HG03025 (cell line): ENCODE results near the gene CPSF4L.
A peak's percentile ranks its signal among the peaks of the same experiment; 100 is the strongest.

Experiments used
- ATAC-seq: cut with Tn5 transposase; IDR thresholded peaks from one replicate; pipeline ENCODE4 v1.9.1; 2021; ENCODE audit warnings: mild to moderate bottlenecking, moderate library complexity; ENCODE audit not compliant: unreplicated experiment, low FRiP score

Gene CPSF4L

DNA sequence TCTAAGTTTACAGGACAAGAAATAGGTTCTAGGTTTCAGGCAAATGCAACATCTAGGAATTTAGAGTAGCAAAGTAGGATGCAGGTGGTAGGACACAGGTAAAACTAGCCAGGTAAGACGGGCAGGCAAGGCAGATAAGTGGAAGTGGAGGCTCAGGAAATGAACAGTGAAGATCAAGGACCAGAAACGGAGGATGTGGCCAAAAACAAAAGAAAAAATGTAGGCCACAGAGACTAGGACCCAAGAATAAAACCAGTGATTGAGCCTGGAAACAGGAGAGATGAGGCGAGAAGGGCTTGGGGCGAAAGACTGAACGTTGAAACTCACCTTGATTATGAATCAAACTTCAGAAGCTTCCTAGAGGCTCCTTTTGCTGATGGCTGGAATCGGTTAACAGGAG is 24.0 kb downstream of the CPSF4L start:
- ATAC-seq: no peak

DNA sequence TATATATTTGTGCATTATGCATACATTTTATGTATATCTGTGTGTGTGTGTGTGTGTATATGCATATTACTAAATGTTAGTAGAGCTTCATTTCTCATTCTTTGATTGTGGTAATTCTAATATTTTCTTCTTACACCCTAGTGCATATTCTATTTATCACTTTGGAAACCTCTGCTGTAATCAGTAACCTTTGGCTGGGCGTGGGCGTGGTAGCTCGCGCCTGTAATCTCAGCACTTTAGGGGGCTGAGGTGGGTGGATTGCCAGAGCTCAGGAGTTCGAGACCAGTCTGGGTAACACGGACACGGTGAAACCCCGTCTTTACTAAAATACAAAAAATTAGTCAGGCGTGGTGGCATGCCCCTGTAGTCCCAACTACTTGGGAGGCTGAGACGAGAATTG is 26.9 kb downstream of the CPSF4L start:
- no peak for ATAC-seq

DNA sequence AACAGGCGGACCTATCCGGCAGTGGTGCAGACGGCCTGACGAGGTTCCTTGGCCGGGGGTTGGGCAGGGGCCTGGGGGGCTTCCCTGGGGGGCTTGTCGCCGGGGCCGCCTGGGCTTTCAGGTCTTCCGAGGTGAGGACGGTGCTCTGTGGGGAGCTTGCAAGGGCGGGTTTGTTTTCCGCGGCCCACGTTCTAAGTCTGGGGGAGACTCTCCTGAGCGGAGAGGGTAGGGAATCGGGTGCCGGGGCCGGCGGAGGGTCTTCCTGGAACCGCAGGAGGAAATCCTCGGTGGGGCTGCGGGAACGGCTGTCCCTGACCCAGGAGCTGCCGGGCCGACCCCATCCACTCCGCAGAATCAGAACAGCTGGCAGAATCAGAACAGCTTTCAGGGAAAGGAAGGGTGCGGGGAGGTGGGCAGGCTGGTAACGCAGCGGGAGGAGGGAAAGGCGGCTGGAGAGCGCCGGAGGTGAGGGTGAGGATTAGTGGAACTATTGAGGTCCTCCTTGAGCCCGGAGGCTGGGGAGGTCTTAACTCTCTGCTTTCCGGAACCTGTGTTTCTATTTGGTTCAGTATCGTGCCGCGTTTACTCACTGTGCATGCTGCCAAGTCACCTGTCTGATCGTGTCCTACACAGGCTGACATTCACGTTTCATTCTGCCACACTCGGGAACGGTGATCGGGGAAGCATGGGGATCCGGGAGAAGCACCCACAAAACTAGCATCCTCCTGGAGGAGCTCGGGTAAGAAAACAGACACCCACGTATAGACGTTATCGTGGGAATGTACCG is 28.9 kb downstream of the CPSF4L start:
- peak; percentile 24 for ATAC-seq

DNA sequence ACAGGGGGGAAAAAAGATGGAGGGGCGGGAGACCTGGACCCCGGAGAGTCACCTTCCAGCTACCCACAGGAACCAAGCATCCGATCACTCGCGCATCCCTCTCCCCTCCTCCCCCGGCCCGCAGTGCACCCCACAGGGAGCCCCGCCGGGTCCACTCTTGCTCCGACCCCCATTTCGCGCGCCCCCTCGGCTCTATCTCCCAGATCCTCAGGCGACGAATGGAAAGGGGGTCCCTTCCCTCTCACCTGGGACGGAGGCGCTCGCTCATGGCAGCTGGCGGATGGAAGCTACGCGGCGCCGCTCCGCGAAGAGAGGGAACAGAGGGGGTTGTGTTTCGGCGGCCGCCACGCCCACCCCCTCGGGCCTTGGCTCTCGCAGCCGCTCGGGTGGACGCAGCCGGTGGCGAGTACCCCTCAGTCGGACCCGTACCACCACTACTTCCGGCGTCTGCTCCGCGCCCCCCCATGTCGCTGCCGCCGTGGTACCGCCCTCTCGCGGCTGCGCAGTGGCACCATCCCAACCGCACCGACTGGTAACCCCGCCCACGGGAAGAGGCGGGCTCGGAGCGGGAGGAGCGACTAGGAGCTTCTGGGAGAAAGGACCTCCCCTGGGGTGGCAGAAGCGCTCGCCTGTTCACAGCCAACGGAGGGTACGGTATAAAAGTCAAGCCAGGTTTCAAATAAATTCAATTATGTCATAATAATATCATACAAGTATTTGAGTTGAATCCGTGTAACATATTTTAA is 29.7 kb downstream of the CPSF4L start:
- peak; percentile 83 for ATAC-seq

DNA sequence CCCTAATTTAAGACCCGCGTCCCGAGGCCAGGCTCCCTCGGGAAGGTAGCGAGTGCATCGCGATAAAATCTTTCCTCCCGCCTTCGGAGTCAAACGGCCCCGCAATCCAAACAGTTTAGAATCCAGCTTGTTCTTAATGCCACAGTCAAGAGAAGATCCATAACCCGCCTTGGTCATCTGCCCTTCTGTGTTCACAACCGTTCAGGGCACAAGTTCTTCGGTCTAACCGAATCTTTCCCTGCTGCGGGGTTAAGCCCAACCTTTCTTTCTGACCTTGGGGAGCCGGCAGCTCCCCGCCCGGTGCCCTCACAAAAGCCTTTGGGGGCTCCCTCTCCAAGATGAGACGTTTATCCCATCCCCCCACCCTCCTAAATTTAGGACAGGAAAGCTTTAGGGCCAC is 30.3 kb downstream of the CPSF4L start:
- no peak for ATAC-seq

DNA sequence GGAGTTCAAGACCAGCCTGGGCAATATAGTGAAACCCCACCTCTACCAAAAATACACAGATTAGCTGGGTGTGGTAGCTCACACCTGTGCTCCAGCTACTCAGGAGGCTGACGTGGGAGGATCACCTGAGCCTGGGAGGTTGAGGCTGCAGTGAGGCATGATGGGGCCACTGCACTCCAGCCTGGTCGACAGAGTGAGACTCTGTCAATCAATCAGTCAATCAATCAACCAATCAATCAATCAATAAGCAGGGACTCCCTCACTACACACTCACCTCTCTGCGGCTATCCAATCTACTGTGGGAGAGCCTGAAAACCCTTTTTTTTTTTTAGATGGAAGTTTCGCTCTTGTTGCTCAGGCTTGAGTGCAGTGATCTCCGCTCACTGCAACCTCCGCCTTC is 31.6 kb downstream of the CPSF4L start:
- ATAC-seq: no peak

DNA sequence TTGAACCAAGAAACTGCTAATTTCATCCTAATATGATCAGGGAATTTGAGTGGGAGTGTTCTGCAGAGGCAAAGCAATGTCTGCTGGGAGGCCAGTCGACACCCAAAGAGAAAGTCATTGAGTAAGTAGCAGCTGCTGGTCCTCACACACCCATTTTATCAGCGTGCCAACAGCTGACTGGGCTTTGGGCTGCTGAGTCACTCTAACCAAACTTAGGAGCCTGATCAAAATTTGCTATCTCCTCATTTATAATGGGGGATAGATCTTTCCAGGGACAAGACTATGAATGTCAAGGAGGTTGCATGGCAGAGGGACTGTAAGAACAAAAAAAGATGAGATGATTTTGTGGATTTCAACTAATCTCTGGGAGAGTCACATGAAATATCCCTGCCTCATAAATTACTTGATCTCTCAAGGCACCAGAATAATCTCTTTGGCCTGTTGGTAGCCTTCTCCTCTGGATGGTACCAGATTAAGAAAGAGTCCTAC is 32.9 kb downstream of the CPSF4L start:
- no peak for ATAC-seq

DNA sequence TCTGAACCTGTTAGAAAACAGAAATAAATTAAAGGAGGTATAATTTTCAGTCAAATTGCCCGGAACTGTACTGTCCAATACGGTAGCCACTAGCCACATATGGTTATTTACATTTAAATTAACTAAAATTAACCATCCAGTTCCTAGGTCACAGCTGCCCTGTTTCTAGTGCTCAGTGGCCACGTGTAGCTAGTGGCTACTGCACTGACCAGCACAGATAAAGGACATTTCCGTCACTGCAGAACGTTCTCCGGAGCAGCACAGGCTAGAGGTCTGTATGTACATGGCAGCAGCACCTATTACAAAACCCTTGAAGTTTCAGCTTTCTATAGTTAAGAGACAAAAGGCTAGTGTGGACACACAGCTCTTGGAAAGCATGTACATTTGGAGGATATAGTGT is 33.7 kb downstream of the CPSF4L start:
- no peak for ATAC-seq

DNA sequence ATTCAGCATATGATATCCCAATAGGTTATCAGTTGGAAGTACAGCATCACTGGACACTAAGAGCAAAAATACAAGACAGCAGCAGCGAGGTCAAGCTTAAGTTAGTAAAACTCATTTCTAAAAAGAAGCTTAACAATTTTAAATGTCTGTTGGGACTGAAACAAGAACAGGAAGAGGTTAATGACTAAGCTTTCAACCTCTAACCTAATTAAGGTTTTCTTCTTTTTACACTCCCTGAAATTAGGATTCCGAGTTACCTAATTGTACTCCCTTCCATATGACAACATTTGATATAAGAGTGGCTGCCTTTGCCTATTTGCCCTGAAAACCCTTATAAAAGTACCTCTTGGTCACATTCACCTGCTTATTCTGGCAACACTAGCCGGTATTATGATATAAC is 34.3 kb downstream of the CPSF4L start:
- no peak for ATAC-seq

DNA sequence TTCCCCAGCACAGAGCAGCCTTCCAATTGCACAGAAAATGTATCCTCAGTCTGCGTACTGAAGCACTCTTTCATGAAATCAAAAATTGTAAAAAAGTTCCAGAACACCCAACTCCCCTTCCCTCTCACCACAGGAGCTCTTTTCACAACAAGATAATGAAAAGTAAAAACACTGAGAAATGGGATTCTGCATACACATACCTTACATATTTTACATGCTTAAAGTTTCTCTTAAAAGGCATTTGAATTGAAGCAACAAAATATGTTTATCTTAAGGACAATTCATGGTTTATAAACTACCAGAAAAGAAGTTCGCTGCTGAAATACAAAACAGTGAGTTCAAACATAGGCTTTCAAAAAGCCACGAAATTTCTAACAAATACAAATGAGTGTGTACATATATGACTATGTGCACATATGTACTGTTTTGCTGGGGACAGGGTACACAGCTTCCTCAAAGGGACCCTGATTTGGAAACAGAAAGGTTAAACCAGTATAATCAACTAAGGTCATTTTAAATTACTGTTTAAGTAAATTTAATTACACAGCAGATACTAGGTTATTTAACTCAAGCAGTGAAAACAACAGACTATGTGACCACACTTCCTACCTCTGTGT is 35.0 kb downstream of the CPSF4L start:
- no peak for ATAC-seq

DNA sequence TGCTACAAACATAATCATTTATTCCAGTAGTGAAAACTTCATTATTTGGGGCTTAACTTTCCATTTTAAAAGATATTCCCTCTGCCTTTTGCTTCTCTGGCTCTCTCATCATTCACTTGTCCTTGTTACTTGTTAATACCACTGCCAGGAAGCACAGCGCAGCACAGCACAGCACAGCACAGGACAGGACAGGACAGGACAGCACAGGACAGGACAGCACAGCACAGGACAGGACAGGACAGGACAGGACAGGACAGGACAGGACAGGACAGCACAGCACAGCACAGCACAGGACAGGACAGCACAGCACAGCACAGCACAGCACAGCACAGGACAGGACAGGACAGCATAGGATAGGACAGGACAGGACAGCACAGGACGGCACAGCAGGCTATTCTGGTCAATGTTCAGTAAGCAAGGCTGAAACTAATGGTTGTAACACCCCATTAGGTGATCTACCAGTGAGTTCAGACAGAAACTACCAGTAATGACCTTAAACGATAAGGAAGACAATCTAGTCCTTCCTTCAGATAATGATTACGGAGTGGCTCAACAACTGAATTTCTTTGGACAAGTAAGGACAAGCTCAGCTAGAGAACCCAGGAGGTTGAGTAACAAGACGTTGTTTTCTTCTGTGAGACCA is 36.9 kb downstream of the CPSF4L start:
- no peak for ATAC-seq

DNA sequence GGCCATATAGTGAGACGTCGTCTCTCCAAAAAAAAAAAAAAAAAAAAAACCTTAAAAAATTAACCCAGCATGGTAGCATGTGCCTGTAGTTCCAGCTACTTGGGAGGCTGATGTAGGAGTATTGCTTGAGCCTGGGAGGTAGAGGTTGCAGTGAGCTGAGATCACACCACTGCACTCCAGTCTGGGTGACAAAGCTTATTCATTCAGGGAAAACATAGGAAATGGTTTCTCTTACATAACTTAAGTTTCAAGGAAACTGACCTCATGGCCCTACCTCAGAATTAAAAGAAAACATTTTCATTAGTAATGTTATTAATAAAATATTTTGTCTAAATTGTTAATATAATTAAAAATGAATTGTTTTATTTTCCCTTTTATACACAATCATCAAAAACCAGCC is 37.4 kb downstream of the CPSF4L start:
- no peak for ATAC-seq

DNA sequence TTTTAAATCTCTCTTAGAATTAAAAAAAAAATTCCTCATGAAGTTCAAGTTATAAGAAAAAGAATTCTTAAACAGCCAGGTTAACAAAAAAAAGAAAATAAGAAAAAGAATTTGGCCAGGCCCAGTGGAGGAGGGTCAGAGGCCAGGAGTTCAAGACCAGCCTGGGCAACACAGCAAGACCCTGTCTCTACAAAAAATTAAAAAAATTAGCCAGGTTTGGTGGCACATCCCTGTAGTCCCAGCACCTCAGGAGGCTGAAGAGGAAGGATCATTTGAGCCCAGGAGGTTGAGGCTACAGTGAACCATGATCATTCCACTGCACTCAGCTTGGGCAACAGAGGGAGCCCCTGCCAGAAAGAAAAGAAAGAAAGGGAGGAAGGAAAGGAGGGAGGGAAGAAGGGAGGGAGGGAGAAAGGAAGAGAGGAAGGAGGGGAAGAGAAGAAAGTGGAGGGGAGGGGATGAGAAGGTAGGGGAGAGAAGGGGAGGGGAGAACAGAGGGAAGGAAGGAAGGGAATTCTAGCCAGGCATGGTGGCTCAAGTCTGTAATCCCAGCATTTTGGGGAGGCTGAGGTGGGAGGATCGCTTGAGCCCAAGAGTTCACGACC is 38.0 kb downstream of the CPSF4L start:
- no peak for ATAC-seq

DNA sequence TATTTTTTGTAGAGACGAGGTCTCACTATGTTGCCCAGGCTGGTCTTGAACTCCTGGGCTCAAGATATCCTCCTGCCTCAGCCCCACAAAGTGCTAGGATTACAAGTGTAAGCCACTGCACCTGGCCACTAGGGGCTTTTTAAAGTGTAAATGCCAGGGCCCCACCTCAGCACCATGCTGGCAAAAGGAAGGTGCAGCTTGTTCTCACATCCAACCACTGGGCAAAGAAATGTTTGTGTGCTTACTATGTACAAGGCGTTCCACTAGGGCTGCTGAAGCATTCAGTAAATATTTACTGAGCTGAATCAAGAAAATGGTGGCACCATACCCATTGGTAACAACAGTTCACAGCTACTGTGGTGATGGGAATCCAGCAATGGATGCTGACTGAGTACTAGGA is 46.2 kb downstream of the CPSF4L start:
- ATAC-seq: no peak

DNA sequence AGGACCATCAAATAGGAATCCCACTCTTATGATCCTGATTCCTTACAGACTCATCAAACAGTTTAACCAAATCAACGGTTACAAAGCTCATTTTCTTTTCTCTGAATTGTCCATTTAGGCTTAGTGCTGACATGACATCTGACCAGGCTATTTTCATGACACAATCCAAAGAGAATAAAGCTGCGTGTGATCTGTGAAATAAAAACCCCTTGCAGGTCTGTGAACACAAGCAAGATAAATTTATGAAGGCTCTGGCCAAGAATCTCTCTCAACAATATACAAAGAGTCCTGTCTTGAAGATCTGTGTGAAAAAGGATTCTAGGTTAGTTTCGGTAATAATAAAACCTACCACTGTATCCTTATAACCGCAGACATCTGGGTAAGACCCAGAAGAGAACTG is 46.8 kb downstream of the CPSF4L start:
- no peak for ATAC-seq

DNA sequence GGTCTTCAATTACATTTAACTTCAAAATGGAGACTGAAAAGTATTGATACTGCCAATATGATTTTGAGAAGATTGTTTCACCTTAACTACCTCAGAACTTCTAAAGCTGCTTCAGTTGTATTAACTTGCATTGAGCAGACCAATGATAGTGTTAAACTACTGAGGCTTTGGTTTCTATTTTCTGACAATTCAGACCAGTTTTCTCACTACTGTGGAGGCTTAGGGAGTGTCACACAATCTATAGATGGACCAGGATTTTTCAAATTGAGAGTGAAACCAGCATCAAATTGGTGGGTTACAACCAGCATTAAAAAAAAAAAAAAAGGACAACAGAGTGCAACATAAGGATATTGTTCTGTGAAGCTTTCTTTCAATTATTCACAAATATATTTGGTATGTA is 47.7 kb downstream of the CPSF4L start:
- ATAC-seq: no peak

DNA sequence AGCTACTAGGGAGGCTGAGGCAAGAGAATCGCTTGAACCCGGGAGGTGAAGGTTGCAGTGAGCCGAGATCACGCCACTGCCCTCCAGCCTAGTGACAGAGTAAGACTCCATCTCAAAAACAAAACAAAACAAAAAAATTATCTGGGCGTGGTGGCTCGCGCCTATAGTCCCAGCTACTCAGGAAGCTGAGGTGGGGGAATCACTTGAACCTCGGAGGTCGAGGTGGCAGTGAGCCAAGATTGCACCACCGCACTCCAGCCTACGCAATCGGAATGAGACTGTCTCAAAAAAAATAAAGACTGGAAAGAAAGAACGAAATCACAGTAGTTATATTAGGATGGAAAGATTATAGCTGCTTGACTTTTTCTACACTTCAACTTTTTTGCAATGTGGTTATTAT is 49.9 kb downstream of the CPSF4L start:
- no peak for ATAC-seq

DNA sequence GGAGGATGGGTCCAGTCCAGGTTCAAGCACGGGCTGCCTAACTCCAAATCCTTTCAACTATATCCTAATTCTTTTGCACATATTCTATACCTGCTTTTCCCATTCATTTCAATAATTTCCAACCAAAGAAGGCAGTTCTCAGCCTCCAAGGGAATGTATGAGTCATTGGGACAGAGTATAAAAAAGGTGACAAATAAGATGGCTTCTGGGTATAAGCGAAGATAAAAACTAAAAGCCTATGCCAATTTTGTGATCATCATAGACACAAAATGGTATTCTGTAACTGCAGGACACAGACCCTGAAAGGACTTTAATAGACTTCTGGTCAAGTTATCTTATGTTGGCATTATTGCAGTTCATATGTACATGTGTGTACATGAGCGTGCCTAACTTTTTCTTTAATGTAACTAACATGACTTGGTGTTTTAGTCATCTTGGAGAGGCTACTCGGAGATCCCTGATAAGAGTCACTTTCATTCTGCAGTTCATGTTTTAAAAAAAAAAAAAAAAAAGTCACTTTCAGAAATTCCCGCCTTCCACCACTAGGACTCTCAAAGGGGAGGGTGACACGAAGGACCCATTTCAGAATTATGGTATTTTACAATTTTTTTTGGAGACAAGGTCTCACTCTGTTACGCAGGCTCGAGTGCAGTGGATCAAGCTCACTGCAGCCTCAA is 51.5 kb downstream of the CPSF4L start:
- no peak for ATAC-seq

DNA sequence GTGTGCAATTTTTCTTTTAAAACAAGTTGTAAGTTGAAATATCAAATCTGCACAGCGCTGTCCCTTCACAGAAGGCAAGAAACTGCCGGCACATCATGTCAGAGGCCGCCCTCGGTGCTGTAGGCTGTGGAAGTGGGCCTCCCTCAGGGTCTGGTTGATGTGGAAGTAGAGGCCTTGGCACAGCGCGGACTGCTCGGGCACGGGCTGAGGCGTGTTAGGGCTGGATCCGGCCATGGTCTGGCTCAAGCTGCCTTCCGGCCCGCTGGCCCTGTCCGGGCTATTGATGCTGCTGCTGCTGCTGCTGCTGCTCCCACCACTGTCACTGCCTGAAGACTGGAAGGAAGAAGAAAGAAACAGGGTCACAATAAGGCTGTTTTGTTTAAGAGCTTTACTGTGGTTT is 52.2 kb downstream of the CPSF4L start:
- no peak for ATAC-seq
